ENCODE measurements around the gene SYT12.

- TF ChIP-seq, protein P1, sequence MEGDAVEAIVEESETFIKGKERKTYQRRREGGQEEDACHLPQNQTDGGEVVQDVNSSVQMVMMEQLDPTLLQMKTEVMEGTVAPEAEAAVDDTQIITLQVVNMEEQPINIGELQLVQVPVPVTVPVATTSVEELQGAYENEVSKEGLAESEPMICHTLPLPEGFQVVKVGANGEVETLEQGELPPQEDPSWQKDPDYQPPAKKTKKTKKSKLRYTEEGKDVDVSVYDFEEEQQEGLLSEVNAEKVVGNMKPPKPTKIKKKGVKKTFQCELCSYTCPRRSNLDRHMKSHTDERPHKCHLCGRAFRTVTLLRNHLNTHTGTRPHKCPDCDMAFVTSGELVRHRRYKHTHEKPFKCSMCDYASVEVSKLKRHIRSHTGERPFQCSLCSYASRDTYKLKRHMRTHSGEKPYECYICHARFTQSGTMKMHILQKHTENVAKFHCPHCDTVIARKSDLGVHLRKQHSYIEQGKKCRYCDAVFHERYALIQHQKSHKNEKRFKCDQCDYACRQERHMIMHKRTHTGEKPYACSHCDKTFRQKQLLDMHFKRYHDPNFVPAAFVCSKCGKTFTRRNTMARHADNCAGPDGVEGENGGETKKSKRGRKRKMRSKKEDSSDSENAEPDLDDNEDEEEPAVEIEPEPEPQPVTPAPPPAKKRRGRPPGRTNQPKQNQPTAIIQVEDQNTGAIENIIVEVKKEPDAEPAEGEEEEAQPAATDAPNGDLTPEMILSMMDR (IDR thresholded peaks at IDR 0.05), result no peak
- TF ChIP-seq EZH2 (IDR thresholded peaks at IDR 0.05; ENCODE audit: borderline replicate concordance, insufficient read depth, low read depth, low read length, poor library complexity, severe bottlenecking), result no peak
Measured at GRCh38 chr11:67082071-67082791, 59.3 kb downstream of the SYT12 start.

All from B cell (primary cell).